GM12801 (cell line): ENCODE results near the gene RNF152.

ENCODE experiments used
- CTCF ChIP-seq: IDR thresholded peaks from one replicate; pipeline ENCODE4 v1.5.1; 2011; ENCODE audit warnings: control low read depth; ENCODE audit not compliant: insufficient read length; ENCODE audit errors: extremely low read depth

The RNF152 gene

GRCh38 chr18:61908661-61909060 lies 15.9 kb upstream of the RNF152 start:
- no peak for TF ChIP-seq CTCF

- TF ChIP-seq CTCF: peak; percentile 75
These were observed 8.6 kb upstream of the RNF152 start for GRCh38 chr18:61901323-61901986.

GRCh38 chr18:61900504-61901281 lies 7.9 kb upstream of the RNF152 start:
- no peak for TF ChIP-seq CTCF

- TF ChIP-seq CTCF: no peak
These were observed 5.9 kb upstream of the RNF152 start for GRCh38 chr18:61898640-61899101.

- no peak for TF ChIP-seq CTCF
These were observed 4.0 kb upstream of the RNF152 start for GRCh38 chr18:61896757-61897156.

GRCh38 chr18:61896118-61896517 lies 3.3 kb upstream of the RNF152 start:
- TF ChIP-seq CTCF: no peak

GRCh38 chr18:61894751-61895524 lies 2.1 kb upstream of the RNF152 start:
- TF ChIP-seq CTCF: no peak
